ENCODE results near the gene ANO4.

ANO4 gene

GRCh38 chr12:100797246-100797645 lies 2.7 kb downstream of the ANO4 start:
- Histone ChIP-seq H3K36me3 (replicated peaks; ENCODE audit: insufficient read depth, low read length) (no peaks in the 10 kb centered on the region), H3K4me2 (ENCODE audit: low read depth, low read length) (no peak overlapping the region), H4K20me1 (ENCODE audit: insufficient read depth, low read length) (no peaks in the 10 kb centered on the region), H3K9me2 (replicated peaks; ENCODE audit: insufficient read depth, low read length) (no peaks in the 10 kb centered on the region), H3F3A (ENCODE audit: insufficient read depth, low read length) (peaks cover 16% of the 10 kb centered on the region), H2AFZ (ENCODE audit: low read length) (no peak overlapping the region), H3K4me1 (ENCODE audit: low read length) (peaks cover 30% of the 10 kb centered on the region), H3K4me3 (ENCODE audit: low read length) (no peak overlapping the region), H3K27ac (ENCODE audit: low read length) (no peak overlapping the region), H3K9ac (ENCODE audit: low read length) (no peak overlapping the region), H3K79me2 (ENCODE audit: low read length) (no peaks in the 10 kb centered on the region), H3K9me3 (replicated peaks; ENCODE audit: insufficient read depth, low read length) (no peaks in the 10 kb centered on the region), H3K27me3 (replicated peaks; ENCODE audit: insufficient read depth, low read length) (no peaks in the 10 kb centered on the region)
- no peak for TF ChIP-seq EZH2phosphoT487 (IDR thresholded peaks at IDR 0.05; ENCODE audit: low read length)
- no peak for TF ChIP-seq CTCF (IDR thresholded peaks at IDR 0.05; ENCODE audit: low read length)
- no peak for TF ChIP-seq EZH2 (optimal IDR thresholded peaks at IDR 0.05; ENCODE audit: low read depth, low read length)
- DNase-seq = no peak

GRCh38 chr12:100797786-100798185 lies 3.2 kb downstream of the ANO4 start:
- TF ChIP-seq EZH2phosphoT487 (IDR thresholded peaks at IDR 0.05; ENCODE audit: low read length) (no peak), CTCF (IDR thresholded peaks at IDR 0.05; ENCODE audit: low read length) (no peak), EZH2 (optimal IDR thresholded peaks at IDR 0.05; ENCODE audit: low read depth, low read length) (no peak)
- H3K79me2 ChIP-seq (ENCODE audit: low read length) = no peaks in the 10 kb centered on the region
- H3K4me3 ChIP-seq (ENCODE audit: low read length) = no peak overlapping the region
- H3K9me3 ChIP-seq (replicated peaks; ENCODE audit: insufficient read depth, low read length) = no peaks in the 10 kb centered on the region
- H3K4me1 ChIP-seq (ENCODE audit: low read length) = peaks cover 30% of the 10 kb centered on the region
- H3K27me3 ChIP-seq (replicated peaks; ENCODE audit: insufficient read depth, low read length) = no peaks in the 10 kb centered on the region
- H3K4me2 ChIP-seq (ENCODE audit: low read depth, low read length) = no peak overlapping the region
- no peaks in the 10 kb centered on the region for H3K36me3 ChIP-seq (replicated peaks; ENCODE audit: insufficient read depth, low read length)
- H4K20me1 ChIP-seq (ENCODE audit: insufficient read depth, low read length) = no peaks in the 10 kb centered on the region
- H2AFZ ChIP-seq (ENCODE audit: low read length) = no peak overlapping the region
- H3K27ac ChIP-seq (ENCODE audit: low read length) = no peak overlapping the region
- peaks cover 16% of the 10 kb centered on the region for H3F3A ChIP-seq (ENCODE audit: insufficient read depth, low read length)
- no peak for DNase-seq
- H3K9ac ChIP-seq (ENCODE audit: low read length) = no peak overlapping the region
- H3K9me2 ChIP-seq (replicated peaks; ENCODE audit: insufficient read depth, low read length) = no peaks in the 10 kb centered on the region

- H3K9ac ChIP-seq (ENCODE audit: low read length) = no peak overlapping the region
- H3K9me3 ChIP-seq (replicated peaks; ENCODE audit: insufficient read depth, low read length) = no peaks in the 10 kb centered on the region
- DNase-seq = no peak
- no peaks in the 10 kb centered on the region for H3K9me2 ChIP-seq (replicated peaks; ENCODE audit: insufficient read depth, low read length)
- no peaks in the 10 kb centered on the region for H4K20me1 ChIP-seq (ENCODE audit: insufficient read depth, low read length)
- peaks cover 30% of the 10 kb centered on the region for H3K4me1 ChIP-seq (ENCODE audit: low read length)
- H3K27ac ChIP-seq (ENCODE audit: low read length) = no peak overlapping the region
- H3K79me2 ChIP-seq (ENCODE audit: low read length) = no peaks in the 10 kb centered on the region
- H3K4me2 ChIP-seq (ENCODE audit: low read depth, low read length) = no peak overlapping the region
- H3K36me3 ChIP-seq (replicated peaks; ENCODE audit: insufficient read depth, low read length) = no peaks in the 10 kb centered on the region
- no peak overlapping the region for H3K4me3 ChIP-seq (ENCODE audit: low read length)
- H3K27me3 ChIP-seq (replicated peaks; ENCODE audit: insufficient read depth, low read length) = no peaks in the 10 kb centered on the region
- peaks cover 16% of the 10 kb centered on the region for H3F3A ChIP-seq (ENCODE audit: insufficient read depth, low read length)
- TF ChIP-seq EZH2 (optimal IDR thresholded peaks at IDR 0.05; ENCODE audit: low read depth, low read length) (no peak), EZH2phosphoT487 (IDR thresholded peaks at IDR 0.05; ENCODE audit: low read length) (no peak), CTCF (IDR thresholded peaks at IDR 0.05; ENCODE audit: low read length) (no peak)
- H2AFZ ChIP-seq (ENCODE audit: low read length) = no peak overlapping the region
These were observed 3.9 kb downstream of the ANO4 start for GRCh38 chr12:100798286-100799160.
